ENCODE results near the gene LRRTM2. TPM values are rescaled to one million over a fixed set of nuclear protein-coding genes. Genes with fewer than 3 reads are reported as not detected.
"Not testable (repeated sequence)": the region's sequence is repeated elsewhere in the genome, so short reads cannot be mapped to it uniquely, and the experiment has no call there.

LRRTM2 gene
- total RNA-seq, 1 experiment from 2014 or later: 0.21 TPM

- no peaks in the 10 kb centered on the region for H3K27me3 ChIP-seq (replicated peaks)
- no peak for DNase-seq (ENCODE audit: low read depth in 1 of 2, low spot score in 2 of 2)
- H3K9me3 ChIP-seq (replicated peaks): no peaks in the 10 kb centered on the region
- no peak overlapping the region for H3K4me3 ChIP-seq
- H3K27ac ChIP-seq: no peak overlapping the region
- H3K36me3 ChIP-seq: peaks cover 12% of the 10 kb centered on the region
- peaks cover 16% of the 10 kb centered on the region for H3K4me1 ChIP-seq (replicated peaks)
These were observed 31.6 kb downstream of the LRRTM2 start for GRCh38 chr5:138843316-138844124.

GRCh38 chr5:138841531-138841930 is 33.6 kb downstream of the LRRTM2 start:
- Histone ChIP-seq H3K27ac (no peak overlapping the region), H3K9me3 (replicated peaks) (no peaks in the 10 kb centered on the region), H3K4me1 (replicated peaks) (peaks cover 16% of the 10 kb centered on the region), H3K4me3 (no peak overlapping the region), H3K36me3 (peaks cover 13% of the 10 kb centered on the region), H3K27me3 (replicated peaks) (no peaks in the 10 kb centered on the region)
- no peak for DNase-seq (ENCODE audit: low read depth in 1 of 2, low spot score in 2 of 2)

GRCh38 chr5:138840103-138840502 is 35.0 kb downstream of the LRRTM2 start:
- Histone ChIP-seq H3K36me3 (peaks cover 16% of the 10 kb centered on the region), H3K4me1 (replicated peaks) (peaks cover 11% of the 10 kb centered on the region), H3K4me3 (no peak overlapping the region), H3K9me3 (replicated peaks) (no peaks in the 10 kb centered on the region), H3K27me3 (replicated peaks) (no peaks in the 10 kb centered on the region), H3K27ac (no peak overlapping the region)
- no peak for DNase-seq (ENCODE audit: low read depth in 1 of 2, low spot score in 2 of 2)

- no peak overlapping the region for H3K27ac ChIP-seq
- no peaks in the 10 kb centered on the region for H3K27me3 ChIP-seq (replicated peaks)
- no peaks in the 10 kb centered on the region for H3K9me3 ChIP-seq (replicated peaks)
- no peak overlapping the region for H3K4me3 ChIP-seq
- H3K36me3 ChIP-seq: peaks cover 29% of the 10 kb centered on the region
- no peak for DNase-seq (ENCODE audit: low read depth in 1 of 2, low spot score in 2 of 2)
- H3K4me1 ChIP-seq (replicated peaks): peaks cover 2% of the 10 kb centered on the region; the same call in 1 of the 2 replicates
These were observed 38.0 kb downstream of the LRRTM2 start for GRCh38 chr5:138837160-138837559.

GRCh38 chr5:138834853-138835252 is 40.3 kb downstream of the LRRTM2 start:
- H3K36me3 ChIP-seq: peaks cover 34% of the 10 kb centered on the region
- not testable (repeated sequence) for H3K27ac ChIP-seq; DNase-seq (ENCODE audit: low read depth in 1 of 2, low spot score in 2 of 2); H3K4me3 ChIP-seq; H3K9me3 ChIP-seq (replicated peaks); H3K4me1 ChIP-seq (replicated peaks); H3K27me3 ChIP-seq (replicated peaks)

- no peak for DNase-seq (ENCODE audit: low read depth in 1 of 2, low spot score in 2 of 2)
- Histone ChIP-seq H3K36me3 (peaks cover 42% of the 10 kb centered on the region), H3K27ac (no peak overlapping the region)
These were observed 41.2 kb downstream of the LRRTM2 start for GRCh38 chr5:138833726-138834480.

GRCh38 chr5:138833080-138833479 is 42.1 kb downstream of the LRRTM2 start:
- no peak for DNase-seq (ENCODE audit: low read depth in 1 of 2, low spot score in 2 of 2)
- H3K36me3 ChIP-seq: peaks cover 50% of the 10 kb centered on the region
- H3K4me1 ChIP-seq (replicated peaks): peaks cover 9% of the 10 kb centered on the region; the same call in 1 of the 2 replicates
- no peaks in the 10 kb centered on the region for H3K27me3 ChIP-seq (replicated peaks)
- H3K4me3 ChIP-seq: no peak overlapping the region
- H3K9me3 ChIP-seq (replicated peaks): no peaks in the 10 kb centered on the region
- no peak overlapping the region for H3K27ac ChIP-seq

More at GRCh38 chr5:138833726-138834480, 41.2 kb downstream of the LRRTM2 start:
- Histone ChIP-seq H3K9me3 (replicated peaks) (no peaks in the 10 kb centered on the region), H3K27me3 (replicated peaks) (no peaks in the 10 kb centered on the region), H3K4me3 (no peak overlapping the region), H3K4me1 (replicated peaks) (peaks cover 9% of the 10 kb centered on the region; the same call in 1 of the 2 replicates)

GRCh38 chr5:138832218-138832617 is 42.9 kb downstream of the LRRTM2 start:
- no peak for DNase-seq (ENCODE audit: low read depth in 1 of 2, low spot score in 2 of 2)
- H3K27me3 ChIP-seq (replicated peaks): no peaks in the 10 kb centered on the region
- peaks cover 59% of the 10 kb centered on the region for H3K36me3 ChIP-seq
- H3K9me3 ChIP-seq (replicated peaks): no peaks in the 10 kb centered on the region
- H3K27ac ChIP-seq: no peak overlapping the region
- peaks cover 9% of the 10 kb centered on the region; the same call in 1 of the 2 replicates for H3K4me1 ChIP-seq (replicated peaks)
- H3K4me3 ChIP-seq: no peak overlapping the region

- H3K27ac ChIP-seq: no peak overlapping the region
- DNase-seq (ENCODE audit: low read depth in 1 of 2, low spot score in 2 of 2): no peak
- H3K27me3 ChIP-seq (replicated peaks): no peaks in the 10 kb centered on the region
- peaks cover 64% of the 10 kb centered on the region for H3K36me3 ChIP-seq
- H3K4me3 ChIP-seq: no peak overlapping the region
- peaks cover 9% of the 10 kb centered on the region; the same call in 1 of the 2 replicates for H3K4me1 ChIP-seq (replicated peaks)
- H3K9me3 ChIP-seq (replicated peaks): no peaks in the 10 kb centered on the region
These were observed 43.4 kb downstream of the LRRTM2 start for GRCh38 chr5:138831703-138832102.

- H3K27me3 ChIP-seq (replicated peaks): no peaks in the 10 kb centered on the region
- no peak overlapping the region for H3K4me3 ChIP-seq
- peaks cover 9% of the 10 kb centered on the region; the same call in 1 of the 2 replicates for H3K4me1 ChIP-seq (replicated peaks)
- peaks cover 81% of the 10 kb centered on the region for H3K36me3 ChIP-seq
- H3K27ac ChIP-seq: no peak overlapping the region
- H3K9me3 ChIP-seq (replicated peaks): no peaks in the 10 kb centered on the region
- no peak for DNase-seq (ENCODE audit: low read depth in 1 of 2, low spot score in 2 of 2)
These were observed 45.8 kb downstream of the LRRTM2 start for GRCh38 chr5:138829341-138829740.

- no peaks in the 10 kb centered on the region for H3K9me3 ChIP-seq (replicated peaks)
- no peak for DNase-seq (ENCODE audit: low read depth in 1 of 2, low spot score in 2 of 2)
- H3K27me3 ChIP-seq (replicated peaks): no peaks in the 10 kb centered on the region
- H3K27ac ChIP-seq: no peak overlapping the region
- H3K4me1 ChIP-seq (replicated peaks): peaks cover 9% of the 10 kb centered on the region; the same call in 1 of the 2 replicates
- H3K4me3 ChIP-seq: no peak overlapping the region
- H3K36me3 ChIP-seq: peaks cover 76% of the 10 kb centered on the region
These were observed 46.6 kb downstream of the LRRTM2 start for GRCh38 chr5:138828556-138828955.

- DNase-seq (ENCODE audit: low read depth in 1 of 2, low spot score in 2 of 2): peak in 1 of 2 experiments; percentile 38
- no peak overlapping the region for H3K4me3 ChIP-seq
- H3K4me1 ChIP-seq (replicated peaks): no peaks in the 10 kb centered on the region
- H3K27ac ChIP-seq: no peak overlapping the region
- peaks cover 74% of the 10 kb centered on the region for H3K36me3 ChIP-seq
- no peaks in the 10 kb centered on the region for H3K27me3 ChIP-seq (replicated peaks)
- no peaks in the 10 kb centered on the region for H3K9me3 ChIP-seq (replicated peaks)
These were observed 49.9 kb downstream of the LRRTM2 start for GRCh38 chr5:138824924-138825863.

GRCh38 chr5:138824516-138824915 is 50.6 kb downstream of the LRRTM2 start:
- Histone ChIP-seq H3K4me3 (no peak overlapping the region), H3K36me3 (peaks cover 74% of the 10 kb centered on the region), H3K4me1 (replicated peaks) (no peaks in the 10 kb centered on the region), H3K27ac (no peak overlapping the region), H3K27me3 (replicated peaks) (no peaks in the 10 kb centered on the region), H3K9me3 (replicated peaks) (no peaks in the 10 kb centered on the region)
- DNase-seq (ENCODE audit: low read depth in 1 of 2, low spot score in 2 of 2): no peak
